ENCODE results near the gene CD276.

- TF ChIP-seq POLR2AphosphoS5 (IDR thresholded peaks at IDR 0.05) (no peak), CTCF (IDR thresholded peaks at IDR 0.05) (no peak), POLR2A (IDR thresholded peaks at IDR 0.05) (no peak), EP300 (IDR thresholded peaks at IDR 0.05) (no peak)
Measured at GRCh38 chr15:73749971-73750370, 65.8 kb downstream of the CD276 start.
